NCI-H1436 treated with DMSO at 0.1 percent for 48 hours (cell line): Measurements from ENCODE around the gene BOD1.

Experiments
- DNase-seq: peaks from one replicate; lab custom pipeline; 2025; lab: John Stamatoyannopoulos, UW

Gene BOD1

DNA sequence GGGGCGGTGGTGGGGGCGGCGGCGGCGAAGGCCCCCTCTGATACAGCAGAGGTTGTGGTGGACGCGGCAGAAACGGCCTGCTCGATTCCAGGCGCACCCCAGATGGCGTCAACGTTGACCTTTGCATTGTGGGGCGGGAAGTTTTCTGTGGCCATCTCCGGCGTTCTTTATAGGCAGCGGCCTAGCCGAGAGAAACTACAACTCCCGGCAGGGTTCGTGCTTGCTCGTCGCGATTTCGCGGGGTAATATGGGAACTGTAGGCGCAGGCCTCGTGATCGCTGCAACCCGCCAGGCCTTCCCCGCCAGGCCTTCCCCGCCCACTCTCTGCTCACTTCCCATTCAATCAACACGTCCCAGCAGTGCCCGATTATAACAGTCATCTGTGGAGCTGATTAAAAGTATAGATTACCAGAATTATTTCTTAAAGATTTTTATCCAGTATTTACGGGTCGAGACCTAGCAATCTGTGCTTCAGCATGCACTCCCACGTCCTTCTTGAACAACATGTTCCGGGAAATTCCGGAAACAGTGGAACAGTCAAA lies at the start of gene BOD1:
BOD1 (minus strand) TSS at position 74 of the 542 bp plus-strand sequence. CDS start 214 bp downstream, outside the sequence.
- DNase-seq: peak; percentile 48

- no peak for DNase-seq
Measured at GRCh38 chr5:173665326-173665725, 48.9 kb upstream of the BOD1 start.

DNA sequence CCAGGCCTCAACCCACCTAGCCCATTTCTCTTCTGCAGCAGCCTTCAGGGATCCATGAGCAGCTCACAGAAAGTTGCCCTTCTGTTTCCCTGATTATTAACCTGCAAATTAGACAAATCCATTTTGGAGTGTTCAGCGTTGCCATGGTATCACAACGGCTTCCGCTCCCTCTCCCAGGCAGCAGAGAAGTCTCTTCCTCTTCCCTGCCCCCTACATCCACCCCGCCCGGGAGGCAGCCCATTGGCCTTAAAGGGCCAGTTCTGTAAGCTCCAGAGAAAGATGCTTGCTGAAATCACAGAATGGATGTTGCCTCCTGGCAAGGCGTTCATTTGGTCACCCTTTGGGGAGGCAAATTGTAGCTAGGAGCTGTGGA lies 47.7 kb upstream of the BOD1 start:
- no peak for DNase-seq

DNA sequence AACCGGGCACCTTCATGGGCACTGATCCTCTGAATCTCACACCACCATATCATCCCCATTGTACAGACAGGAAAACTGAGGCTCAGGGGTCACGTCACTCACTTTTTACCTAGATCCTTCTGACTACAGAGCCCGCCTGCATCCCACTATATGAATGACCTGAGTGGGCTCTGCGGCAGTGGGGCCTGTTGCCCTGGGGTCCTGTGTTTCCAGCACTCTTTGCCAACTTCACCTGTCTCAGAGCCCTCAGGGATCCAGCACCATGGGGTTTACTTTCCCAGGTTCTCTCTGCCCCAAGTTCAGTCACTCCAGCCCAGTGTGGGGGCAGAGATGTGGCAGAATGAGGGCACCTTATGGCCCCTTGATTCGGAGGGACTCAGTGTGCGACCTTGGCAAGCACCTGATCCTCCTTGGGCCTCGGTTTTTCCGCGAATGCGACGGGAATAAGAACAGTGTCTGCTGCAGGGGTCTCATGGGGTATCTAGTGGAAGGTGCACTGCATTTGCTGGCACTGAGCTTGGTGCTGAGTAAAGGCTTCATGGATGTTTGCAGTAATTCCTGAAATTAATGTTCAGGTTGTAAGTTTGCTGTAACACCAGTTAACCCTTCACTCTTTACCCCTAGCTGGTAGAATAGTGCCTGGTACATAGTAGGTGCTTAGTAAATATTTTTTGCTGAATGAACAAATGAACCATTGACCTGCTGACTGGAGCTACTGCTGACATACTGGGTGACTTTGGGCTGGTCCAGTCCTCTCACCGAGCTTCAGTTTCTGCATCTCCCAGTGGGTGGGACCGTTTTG lies 47.1 kb upstream of the BOD1 start:
- no peak for DNase-seq

DNA sequence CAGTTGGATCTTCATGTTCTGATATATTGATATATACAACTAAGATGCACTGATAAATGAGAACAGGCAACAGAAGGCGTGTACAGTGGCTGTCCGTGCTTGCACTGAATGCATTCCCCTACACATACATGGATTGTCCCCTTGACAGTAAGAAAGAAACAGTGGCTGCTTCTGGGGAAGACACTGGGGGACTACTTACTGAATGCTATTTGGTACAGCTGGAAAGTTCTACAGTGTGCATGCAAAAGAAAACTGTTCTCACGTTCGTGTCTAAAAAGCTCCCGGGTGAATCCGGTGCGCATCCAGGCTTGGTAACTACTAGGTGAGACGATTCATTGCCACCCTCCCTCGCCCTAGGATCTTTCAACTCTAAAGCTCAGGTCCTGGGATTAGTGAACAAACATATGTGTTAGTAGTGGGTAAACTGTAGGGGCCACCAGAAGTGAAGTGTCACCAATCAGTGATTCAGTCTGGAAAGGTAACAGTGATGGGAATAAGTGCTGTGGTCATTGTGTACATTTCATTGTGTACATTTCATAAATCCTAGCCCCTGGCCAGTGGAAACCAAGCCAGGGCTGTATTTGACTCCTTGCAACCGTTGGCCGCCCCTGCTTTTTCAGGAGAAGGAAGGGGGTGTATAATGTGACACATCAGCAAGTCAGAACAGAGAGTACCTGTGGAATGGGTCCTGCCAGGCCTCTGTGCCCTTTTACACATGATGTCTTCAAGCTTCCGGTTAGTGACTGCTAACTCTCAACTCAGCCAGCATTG lies 46.3 kb upstream of the BOD1 start:
- DNase-seq: no peak

DNA sequence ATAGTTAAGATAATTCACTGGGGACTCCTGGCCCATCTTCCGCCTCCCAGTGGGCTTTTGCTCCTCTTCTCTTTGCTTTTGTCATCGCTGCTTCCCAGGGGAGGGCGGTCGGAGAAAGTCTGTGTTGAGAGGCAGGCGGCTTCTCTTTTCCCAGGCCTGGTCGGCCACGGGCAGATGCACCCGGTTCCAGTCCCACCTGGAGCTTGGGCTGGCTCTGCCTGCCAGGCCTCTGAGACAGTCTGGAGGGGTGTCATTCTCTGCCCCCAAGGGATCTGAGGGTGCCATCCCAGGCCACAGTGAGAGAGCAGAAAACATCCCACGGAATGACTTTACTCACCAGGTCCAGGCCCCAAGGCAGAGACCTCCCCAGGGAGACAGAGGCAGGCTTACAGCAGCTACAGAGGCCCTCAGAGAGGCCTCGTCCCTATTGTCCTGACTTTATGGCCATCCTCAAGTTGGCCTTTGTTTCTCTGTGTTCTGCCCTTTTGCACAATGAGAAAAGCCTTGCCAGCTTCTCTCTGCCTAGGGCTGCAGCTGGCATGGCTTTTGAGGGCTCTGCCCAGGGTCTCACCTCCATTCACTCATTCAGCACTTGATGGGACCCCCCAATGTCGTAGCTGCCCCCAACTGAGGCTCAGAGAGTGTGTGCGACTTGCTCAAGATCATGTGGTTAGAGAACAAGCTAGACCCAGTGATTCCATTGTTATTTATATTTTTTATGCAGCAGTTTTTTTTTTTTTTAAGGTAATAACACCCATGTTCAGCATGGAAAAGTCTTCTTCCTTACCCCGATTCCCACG lies 44.2 kb upstream of the BOD1 start:
- DNase-seq: no peak

DNA sequence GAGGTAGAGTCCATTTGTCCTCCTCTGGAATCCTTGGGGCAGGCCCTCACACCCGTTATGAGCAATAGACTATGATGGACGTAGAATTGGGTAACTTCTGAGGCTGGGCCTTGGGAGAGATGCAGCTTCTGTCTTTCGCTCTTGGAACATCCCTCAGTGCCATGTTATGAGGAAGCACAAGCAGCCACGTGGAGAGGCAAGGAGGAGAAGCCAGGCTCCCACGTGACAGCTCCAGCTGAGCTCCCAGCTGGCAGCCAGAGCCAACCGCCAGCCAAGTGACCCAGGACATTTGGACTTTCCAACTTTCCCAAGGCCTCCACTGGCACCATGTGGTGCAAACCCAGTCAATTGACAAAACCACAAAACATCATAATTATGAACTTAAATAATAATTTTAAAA lies 43.0 kb upstream of the BOD1 start:
- no peak for DNase-seq

GRCh38 chr5:173657741-173658356 lies 41.4 kb upstream of the BOD1 start:
- no peak for DNase-seq

GRCh38 chr5:173655196-173655797 lies 38.8 kb upstream of the BOD1 start:
- DNase-seq: no peak

DNA sequence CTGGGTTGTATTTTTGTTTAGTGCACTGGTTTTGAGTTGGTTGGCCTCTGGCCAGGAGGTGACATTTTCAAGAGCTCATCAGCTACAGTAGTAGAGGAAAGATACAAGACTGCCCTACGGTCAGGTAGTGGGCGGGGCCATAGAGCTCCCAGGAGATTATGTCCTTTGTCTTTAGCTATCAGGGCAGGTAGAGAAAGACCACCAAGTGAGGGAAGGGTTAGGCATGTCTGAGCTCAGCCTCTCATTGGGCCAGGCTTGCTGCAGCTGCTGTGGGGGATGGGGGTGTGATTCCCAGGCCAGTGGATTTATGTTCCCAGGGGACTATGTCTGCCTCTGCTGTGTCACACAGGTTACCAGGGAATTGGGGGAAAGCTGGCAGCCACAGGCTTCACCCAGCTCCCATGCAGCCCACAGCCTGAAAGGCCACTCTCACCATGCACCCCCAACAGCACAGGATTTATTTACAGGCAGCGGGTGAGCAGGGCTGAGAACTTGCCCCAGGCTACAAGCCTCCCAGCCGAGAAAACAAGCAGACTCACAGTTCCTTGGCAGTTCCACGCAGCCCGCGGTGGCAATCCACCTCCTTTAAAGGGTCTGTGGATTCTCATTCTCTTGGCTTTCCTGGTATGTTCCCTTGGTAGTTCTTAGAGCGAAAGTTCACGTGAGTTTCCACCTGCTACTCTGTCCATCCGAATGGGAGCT lies 37.5 kb upstream of the BOD1 start:
- no peak for DNase-seq

GRCh38 chr5:173648308-173648866 lies 31.9 kb upstream of the BOD1 start:
- DNase-seq: no peak

GRCh38 chr5:173646692-173647091 lies 30.2 kb upstream of the BOD1 start:
- DNase-seq: no peak

- no peak for DNase-seq
Measured at GRCh38 chr5:173645890-173646574, 29.6 kb upstream of the BOD1 start.

GRCh38 chr5:173645437-173645807 lies 29.0 kb upstream of the BOD1 start:
- no peak for DNase-seq

DNA sequence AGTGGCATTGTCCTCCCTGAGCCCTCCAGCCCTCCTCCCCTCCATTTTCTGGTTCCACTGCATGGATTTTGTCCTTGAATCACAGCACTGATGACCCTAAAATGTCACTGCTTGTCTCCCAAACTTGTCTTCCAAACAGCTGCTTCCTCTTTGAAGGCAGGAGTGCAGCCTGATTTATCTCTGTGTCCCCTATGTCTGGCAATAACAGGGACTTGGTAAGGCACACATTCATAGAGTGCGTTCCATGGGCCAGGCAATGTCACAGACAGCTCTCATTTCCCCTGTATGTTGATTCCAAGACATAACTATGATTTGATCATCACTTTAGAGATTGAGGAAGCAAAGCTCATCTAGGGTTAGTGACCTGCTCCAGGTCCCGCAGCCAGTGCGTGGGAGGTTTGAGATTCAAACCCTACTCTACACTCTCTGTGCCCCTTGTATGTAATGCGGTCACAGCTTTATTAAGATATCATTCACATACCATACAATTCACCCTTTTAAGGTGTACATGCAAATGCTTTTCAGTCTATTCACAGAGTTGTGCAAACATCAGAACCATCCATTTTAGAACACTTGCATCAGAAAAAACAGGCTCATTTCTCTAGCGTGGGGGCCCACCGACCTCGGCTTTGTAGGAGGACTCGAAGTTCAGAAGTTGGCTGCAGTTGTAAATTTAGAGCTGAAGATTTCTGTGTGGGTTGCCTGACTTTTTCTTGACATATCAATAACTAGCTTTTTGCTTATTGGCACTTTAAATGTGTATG lies 28.4 kb upstream of the BOD1 start:
- DNase-seq: no peak

DNA sequence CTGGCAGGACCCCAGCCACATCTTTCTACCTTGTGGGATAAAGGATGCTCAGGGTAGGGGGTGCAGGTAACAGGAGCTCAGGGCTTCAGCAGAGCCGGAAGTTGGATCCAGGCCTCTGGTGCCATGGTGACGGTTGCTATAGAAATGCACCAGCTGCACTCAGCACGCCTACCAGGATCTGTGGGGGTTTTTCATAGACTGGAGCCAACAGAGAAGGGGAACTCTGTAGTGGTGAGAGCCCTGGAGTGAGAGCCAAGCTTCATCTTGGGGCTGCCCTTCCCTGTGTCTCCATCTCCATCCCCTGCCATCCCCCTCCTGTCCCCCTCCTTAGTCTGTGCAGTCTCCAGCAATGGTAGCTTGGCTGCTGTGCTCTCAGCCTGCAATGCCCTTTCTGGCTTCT lies 27.5 kb upstream of the BOD1 start:
- peak; percentile 3 for DNase-seq

DNA sequence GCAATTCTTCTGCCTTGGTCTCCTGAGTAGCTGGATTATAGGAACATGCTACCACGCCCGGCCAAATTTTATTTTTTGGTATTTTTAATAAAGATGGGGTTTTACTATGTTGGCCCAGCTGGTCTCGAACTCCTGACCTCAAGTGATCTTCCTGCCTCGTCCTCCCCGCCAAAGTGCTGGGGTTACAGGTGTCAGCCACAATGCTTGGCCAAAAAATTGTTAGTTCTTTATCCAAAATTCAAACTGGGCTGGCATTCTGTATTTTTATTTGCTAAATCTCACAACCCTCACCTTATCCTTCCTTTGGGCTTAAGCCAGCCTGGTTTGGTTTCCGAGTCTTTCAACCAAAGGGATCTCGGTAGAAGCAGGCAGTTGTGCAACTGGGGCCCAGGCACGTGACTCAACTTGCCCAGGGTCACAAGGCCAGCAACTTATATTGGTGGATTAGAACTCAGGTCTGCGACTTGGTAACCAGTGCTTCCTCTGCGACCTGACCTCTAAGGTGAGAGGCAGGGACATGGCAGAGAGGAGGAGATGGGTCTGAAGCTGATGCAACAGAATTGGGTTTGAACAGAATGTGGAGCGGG lies 26.5 kb upstream of the BOD1 start:
- DNase-seq: no peak

DNA sequence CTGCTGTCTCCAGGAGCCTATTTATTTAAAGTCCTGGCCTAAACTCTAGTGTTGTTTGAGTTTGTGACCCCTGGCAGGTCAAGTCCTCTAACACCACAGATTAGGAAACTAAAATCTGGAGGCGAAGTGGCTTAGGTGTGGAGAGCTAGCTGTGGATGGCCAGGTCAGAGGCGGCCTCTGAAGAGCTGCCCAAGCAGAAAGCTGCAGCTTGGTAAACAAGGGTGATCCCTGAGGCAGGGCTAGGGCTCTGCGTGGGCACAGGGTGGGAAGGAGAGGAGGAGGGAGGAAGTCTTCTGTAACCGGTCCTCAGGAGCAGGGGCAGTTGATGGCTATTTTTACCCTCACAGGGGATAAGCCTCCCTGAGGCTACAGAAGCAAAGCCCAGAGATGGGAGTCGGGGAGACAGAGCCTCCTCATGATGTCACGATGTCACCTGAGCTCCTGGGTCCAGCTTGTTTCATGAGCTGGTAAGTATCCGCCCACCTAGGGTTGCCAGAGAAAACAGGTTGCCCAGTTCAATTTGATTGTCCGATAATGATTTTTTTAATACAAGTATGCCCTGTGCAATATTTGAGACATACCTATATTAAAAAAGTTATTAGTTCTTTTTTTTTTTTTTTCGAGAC lies 25.9 kb upstream of the BOD1 start:
- no peak for DNase-seq
